GM18909 (cell line): ENCODE results near the gene A4GALT.

ENCODE experiments used
- ATAC-seq: cut with Tn5 transposase; IDR thresholded peaks from one replicate; pipeline ENCODE4 v1.9.1; 2021; ENCODE audit warnings: mild to moderate bottlenecking; ENCODE audit not compliant: unreplicated experiment, poor library complexity

Gene A4GALT

GRCh38 chr22:42655693-42656092 is 65.0 kb downstream of the A4GALT start:
- no peak for ATAC-seq

GRCh38 chr22:42654436-42655073 is 66.1 kb downstream of the A4GALT start:
- ATAC-seq = no peak

GRCh38 chr22:42653999-42654398 is 66.7 kb downstream of the A4GALT start:
- no peak for ATAC-seq

- no peak for ATAC-seq
Observed at GRCh38 chr22:42651134-42651533, 69.5 kb downstream of the A4GALT start.

GRCh38 chr22:42649246-42650099 is 71.2 kb downstream of the A4GALT start, which contains the start of gene CYB5R3:
Gene CYB5R3, minus strand, starts transcription at chr22:42649392. Its CDS starts 77 bp downstream, at chr22:42649315.
- peak; percentile 66 for ATAC-seq

- peak; percentile 49 for ATAC-seq
Observed at GRCh38 chr22:42648368-42649245, 72.1 kb downstream of the A4GALT start.

GRCh38 chr22:42648017-42648367 is 72.7 kb downstream of the A4GALT start:
- no peak for ATAC-seq

- ATAC-seq = no peak
Observed at GRCh38 chr22:42646569-42647525, 73.8 kb downstream of the A4GALT start.

GRCh38 chr22:42645938-42646568 is 74.6 kb downstream of the A4GALT start:
- no peak for ATAC-seq

GRCh38 chr22:42645341-42645937 is 75.2 kb downstream of the A4GALT start:
- no peak for ATAC-seq

GRCh38 chr22:42644422-42645340 is 76.0 kb downstream of the A4GALT start:
- ATAC-seq = no peak

GRCh38 chr22:42643634-42644421 is 76.8 kb downstream of the A4GALT start:
- ATAC-seq = no peak

GRCh38 chr22:42642806-42643633 is 77.7 kb downstream of the A4GALT start:
- no peak for ATAC-seq
